Activated T-helper 1 cell treated with Interleukin-2 at 50 U/mL for 16 hours (primary cell): ENCODE measurements around the gene APOL3.
"Not testable (repeated sequence)": the region's sequence is repeated elsewhere in the genome, so short reads cannot be mapped to it uniquely, and the experiment has no call there.

ENCODE experiments used
- DNase-seq: peaks from one replicate; pipeline ENCODE4 v3.0.0-alpha.2; 2020; ENCODE audit warnings: low read depth

The APOL3 gene

GRCh38 chr22:36156515-36157419, 3.8 kb downstream of the APOL3 start:
- peak; percentile 52 for DNase-seq

GRCh38 chr22:36156119-36156514, 4.4 kb downstream of the APOL3 start:
- DNase-seq, result no peak

GRCh38 chr22:36155702-36156101, 4.9 kb downstream of the APOL3 start:
- no peak for DNase-seq

- DNase-seq, result no peak
Measured at GRCh38 chr22:36154423-36154945, 6.1 kb downstream of the APOL3 start.

GRCh38 chr22:36153501-36154422, 6.8 kb downstream of the APOL3 start:
- DNase-seq, result no peak

- not testable (repeated sequence) for DNase-seq
Measured at GRCh38 chr22:36152821-36153220, 7.7 kb downstream of the APOL3 start.

- DNase-seq, result no peak
Measured at GRCh38 chr22:36152088-36152487, 8.5 kb downstream of the APOL3 start.

GRCh38 chr22:36151006-36151595, 9.5 kb downstream of the APOL3 start:
- no peak for DNase-seq

GRCh38 chr22:36149441-36149840, 11.1 kb downstream of the APOL3 start:
- no peak for DNase-seq

- no peak for DNase-seq
Measured at GRCh38 chr22:36148411-36148810, 12.1 kb downstream of the APOL3 start.

- no peak for DNase-seq
Measured at GRCh38 chr22:36147196-36147791, 13.3 kb downstream of the APOL3 start.

GRCh38 chr22:36145881-36146280, 14.7 kb downstream of the APOL3 start:
- DNase-seq, result no peak

- no peak for DNase-seq
Measured at GRCh38 chr22:36144886-36145541, 15.5 kb downstream of the APOL3 start.

GRCh38 chr22:36143956-36144355, 16.6 kb downstream of the APOL3 start:
- DNase-seq, result no peak

- DNase-seq, result no peak
Measured at GRCh38 chr22:36143066-36143815, 17.3 kb downstream of the APOL3 start.

GRCh38 chr22:36141481-36141880, 19.1 kb downstream of the APOL3 start:
- DNase-seq, result no peak

GRCh38 chr22:36138709-36139108, 21.8 kb downstream of the APOL3 start:
- not testable (repeated sequence) for DNase-seq

GRCh38 chr22:36136988-36137387, 23.6 kb downstream of the APOL3 start:
- no peak for DNase-seq

- no peak for DNase-seq
Measured at GRCh38 chr22:36136475-36136874, 24.1 kb downstream of the APOL3 start.

- DNase-seq, result no peak
Measured at GRCh38 chr22:36135306-36135980, 25.1 kb downstream of the APOL3 start.
